CD4-positive, alpha-beta T cell treated with Interferon gamma for 1 hour (primary cell): Measurements from ENCODE around the gene DRG2.

ENCODE experiments used
- DNase-seq: peaks from one replicate; pipeline ENCODE4 v3.0.0-alpha.2; 2020

Gene DRG2

GRCh38 chr17:18144855-18145254, 57.1 kb downstream of the DRG2 start:
- DNase-seq: no peak

GRCh38 chr17:18145811-18146210, 58.1 kb downstream of the DRG2 start:
- no peak for DNase-seq

GRCh38 chr17:18146259-18146658, 58.5 kb downstream of the DRG2 start:
- DNase-seq: no peak

DNA sequence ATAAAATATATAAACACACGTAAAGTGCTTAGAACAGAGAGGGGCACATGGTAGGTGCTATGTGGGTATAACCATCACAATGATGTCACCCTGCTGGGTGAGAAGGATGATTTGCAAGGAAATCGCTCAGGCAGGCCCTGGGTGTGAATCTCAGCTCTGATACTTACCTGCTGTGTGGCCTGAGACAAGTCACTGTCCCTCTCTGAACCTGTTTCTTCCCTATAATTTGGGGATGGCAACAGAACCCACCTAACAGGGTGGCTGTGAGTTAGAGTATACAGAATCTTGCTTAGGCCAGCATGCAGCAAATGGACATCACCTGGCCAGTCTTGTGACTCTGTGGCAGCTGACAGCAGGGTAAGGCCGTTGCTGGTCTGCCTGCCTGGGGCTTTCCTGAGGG, 59.2 kb downstream of the DRG2 start:
- DNase-seq: no peak

- no peak for DNase-seq
Observed at GRCh38 chr17:18148586-18148985, 60.8 kb downstream of the DRG2 start.

DNA sequence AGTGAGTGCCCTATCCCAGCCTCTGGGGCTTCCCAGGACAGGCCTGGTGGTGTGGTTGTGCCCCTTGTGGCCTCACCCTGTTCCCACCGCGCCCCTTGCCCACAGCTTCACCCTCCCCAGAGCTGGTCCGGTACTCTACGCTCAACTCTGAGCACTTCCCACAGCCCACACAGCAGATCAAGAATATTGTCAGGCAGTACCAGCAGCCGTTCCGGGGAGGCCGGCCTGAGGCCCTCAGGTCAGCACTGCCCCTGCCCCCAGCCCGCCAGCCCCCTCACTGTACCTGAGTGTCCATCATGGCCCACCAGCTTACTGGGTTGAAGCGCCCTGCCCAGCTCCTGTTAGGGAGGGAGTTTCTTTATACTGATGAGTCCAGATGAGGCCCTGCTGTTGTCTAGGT, 63.5 kb downstream of the DRG2 start:
- no peak for DNase-seq

DNA sequence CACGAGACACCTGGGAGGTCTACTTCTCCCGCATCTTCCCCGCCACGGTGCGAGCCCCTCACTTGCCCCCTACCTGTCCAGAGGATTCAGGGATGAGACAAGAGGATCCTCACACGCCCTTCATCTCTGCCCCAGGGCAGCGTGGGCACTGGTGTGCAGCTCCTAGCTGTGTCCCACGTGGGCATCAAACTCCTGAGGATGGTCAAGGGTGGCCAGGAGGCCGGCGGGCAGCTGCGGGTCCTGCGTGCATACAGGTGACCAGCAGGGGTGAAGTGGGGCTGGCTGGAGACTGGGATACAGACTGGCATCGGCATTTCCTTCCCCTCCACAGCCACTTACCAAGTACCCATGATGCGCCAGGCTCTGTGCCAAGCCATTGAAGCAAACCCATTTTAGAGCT, 67.4 kb downstream of the DRG2 start:
- DNase-seq: no peak

DNA sequence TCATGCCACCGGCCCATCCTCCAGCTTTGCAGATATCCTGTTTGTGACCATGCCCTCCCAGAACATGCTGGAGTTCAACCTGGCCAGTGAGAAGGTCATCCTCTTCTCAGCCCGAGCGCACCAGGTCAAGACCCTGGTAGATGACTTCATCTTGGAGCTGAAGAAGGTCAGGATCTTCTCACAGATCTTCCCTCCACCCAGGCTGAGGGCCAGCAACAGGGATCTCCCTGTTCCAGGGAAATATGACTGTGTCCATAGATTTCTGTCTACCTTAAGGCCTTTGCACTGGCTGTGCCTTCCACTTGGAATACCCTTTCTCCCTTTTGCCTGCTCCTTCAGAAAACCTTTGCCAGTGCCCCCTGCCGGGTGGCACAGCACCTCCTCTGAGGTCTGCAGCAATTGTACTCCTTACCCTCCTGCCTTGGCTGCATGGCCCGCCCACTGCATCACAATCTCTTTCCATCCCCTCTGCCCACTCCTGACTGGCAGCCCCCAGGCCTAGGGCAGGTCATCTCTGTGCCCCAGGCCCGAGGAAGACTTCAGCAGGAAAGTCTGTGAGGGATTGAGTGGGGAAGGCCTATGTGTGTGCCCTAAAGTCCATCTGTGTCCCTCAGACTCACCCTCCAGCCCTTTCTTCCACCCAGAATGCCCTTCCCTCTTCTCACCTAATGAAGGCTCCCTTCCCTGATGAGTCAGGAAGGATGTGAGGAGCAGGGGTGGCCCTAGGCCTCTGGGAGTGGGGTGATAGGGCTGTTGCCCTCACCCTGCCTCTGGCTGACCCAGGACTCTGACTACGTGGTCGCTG, 68.6 kb downstream of the DRG2 start:
- no peak for DNase-seq

DNA sequence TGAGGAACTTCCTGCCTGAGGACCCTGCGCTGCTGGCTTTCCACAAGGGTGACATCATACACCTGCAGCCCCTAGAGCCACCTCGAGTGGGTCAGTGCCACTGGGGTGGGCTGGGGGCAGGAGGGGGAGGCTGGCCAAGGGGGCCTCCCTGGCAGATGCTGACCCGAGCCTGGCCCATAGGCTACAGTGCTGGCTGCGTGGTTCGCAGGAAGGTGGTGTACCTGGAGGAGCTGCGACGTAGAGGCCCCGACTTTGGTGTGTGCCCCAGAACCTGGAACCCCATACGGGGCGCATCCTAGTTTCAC, 69.2 kb downstream of the DRG2 start:
- no peak for DNase-seq
